Fibroblast of skin of back (primary cell): Measurements from ENCODE around the gene MXRA8.
"Not testable (repeated sequence)": the region's sequence is repeated elsewhere in the genome, so short reads cannot be mapped to it uniquely, and the experiment has no call there.

Experiments used
- DNase-seq: peaks from one replicate; pipeline ENCODE4 v3.0.0-alpha.2; 2013

Gene MXRA8

DNA sequence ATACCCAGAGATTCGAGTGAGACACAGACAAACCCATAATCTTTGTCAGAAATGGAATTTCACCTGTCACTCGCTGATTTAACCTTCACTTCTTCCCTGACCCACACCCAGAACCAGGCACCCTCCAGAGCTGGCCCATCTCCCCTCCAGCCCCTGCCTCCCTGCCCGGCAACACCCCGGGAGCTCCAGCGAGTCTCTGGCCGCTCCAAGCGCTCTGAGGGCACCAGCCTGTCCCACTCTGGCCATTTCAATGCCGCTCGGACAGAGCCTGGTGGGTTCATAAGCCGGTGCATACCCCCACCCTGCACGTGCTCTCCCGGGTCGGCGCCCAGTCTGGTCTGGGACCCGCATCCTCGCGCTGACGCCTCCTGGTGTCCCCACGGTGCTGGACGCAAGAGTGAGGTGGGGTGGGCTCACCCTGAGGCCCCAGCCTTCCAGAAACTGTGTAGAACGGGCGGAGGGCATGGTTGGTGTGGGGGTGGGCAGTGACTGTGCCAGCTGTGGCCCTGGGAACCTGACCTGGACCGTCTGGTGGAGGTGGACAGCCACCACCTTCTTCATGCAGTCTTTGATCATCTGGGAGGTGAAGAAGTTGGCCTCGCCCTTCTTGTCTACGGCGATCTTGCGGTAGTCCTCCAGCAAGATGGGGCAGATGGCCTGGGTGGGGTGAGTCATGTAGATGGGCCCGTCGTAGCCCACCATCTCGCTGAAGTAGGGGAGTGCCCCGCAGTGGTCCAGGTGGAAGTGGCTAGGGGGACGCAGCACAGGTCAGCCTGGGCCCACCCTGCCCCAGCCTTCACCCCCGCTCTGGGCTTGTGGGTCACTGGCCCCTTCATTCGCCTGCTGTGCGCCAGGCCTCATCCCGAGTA lies 39.3 kb downstream of the MXRA8 start:
- no peak for DNase-seq

DNA sequence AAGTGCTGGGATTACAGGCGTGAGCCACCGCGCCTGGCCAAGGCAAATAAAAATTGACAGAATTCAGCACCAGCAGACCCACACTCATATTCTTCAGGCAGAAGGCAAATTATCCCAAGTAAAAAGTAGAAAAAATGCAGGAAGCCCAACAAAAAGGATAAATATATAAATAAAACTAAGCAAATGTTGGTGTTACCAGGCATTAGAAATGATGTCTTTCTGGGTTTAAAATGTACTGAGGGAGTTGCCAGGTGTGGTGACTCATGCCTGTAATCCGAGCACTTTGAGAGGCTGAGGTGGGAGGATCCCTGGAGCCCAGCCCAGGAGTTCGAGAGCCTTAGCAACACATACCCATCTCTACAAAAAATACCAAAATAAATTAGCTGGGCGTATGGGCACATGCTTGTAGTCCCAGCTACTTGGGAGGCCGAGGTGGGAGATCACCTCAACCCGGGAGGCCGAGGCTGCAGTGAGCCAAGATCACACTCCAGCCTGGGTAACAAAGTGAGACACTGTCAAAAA lies 40.2 kb downstream of the MXRA8 start:
- DNase-seq = peak; percentile 83

DNA sequence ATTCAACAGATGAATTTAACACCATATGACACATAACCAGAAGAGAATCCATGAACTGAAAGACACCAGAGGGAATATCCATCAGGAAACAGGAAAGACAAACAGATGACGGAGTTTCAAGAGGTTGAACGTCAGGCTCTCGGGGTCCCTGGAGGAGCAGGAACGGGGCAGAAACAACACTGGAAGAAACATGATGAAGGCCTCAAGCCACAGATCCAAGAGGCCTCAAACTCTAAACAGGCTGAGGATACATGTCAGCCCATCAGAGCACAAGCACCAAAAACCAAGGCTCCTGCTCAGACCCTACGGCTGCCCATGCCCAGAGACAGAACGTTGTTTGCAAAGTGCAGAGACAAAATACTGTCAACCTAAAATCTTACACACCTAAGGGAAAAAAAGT lies 40.9 kb downstream of the MXRA8 start:
- no peak for DNase-seq

DNA sequence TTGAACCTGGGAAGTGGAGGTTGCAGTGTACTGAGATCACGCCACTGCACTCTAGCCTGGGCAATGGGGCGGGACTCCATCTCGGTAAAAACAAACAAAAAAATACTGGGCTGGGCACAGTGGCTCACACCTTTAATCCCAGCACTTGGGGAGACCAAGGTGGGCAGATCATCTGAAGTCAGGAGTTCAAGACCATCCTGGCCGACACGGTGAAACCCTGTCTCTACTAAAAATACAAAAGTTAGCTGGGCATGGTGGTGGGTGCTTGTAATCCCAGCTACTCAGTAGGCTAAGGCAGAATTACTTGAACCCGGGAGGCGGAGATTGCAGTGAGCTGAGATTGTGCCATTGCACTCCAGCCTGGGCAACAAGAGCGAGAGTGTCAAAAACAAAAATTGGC lies 42.2 kb downstream of the MXRA8 start:
- DNase-seq = not testable (repeated sequence)

DNA sequence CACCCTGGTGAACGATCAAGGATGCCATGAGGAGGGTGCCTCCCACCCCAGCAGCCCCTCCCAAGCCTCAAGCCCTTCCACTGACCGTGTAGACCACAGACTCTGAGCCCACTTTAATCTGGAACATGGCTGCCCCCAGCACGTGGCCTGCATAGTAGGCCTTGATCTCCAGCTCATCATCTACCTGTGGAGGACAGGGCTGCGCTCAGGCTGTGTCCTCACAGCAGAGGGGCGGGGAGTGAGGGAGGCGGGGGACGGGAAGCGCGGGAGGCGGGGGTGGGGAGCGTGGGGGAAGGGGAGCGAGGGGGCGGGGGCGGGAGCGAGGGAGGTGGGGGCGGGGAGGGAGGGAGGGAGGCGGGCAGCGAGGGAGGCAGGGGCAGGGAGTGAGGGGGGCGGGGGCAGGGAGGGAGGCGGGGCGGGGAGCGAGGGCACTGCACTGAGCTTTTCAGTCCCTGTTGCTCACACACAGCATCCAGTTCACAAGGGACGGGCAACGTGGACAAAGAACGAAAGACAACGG lies 42.9 kb downstream of the MXRA8 start:
- DNase-seq = no peak

DNA sequence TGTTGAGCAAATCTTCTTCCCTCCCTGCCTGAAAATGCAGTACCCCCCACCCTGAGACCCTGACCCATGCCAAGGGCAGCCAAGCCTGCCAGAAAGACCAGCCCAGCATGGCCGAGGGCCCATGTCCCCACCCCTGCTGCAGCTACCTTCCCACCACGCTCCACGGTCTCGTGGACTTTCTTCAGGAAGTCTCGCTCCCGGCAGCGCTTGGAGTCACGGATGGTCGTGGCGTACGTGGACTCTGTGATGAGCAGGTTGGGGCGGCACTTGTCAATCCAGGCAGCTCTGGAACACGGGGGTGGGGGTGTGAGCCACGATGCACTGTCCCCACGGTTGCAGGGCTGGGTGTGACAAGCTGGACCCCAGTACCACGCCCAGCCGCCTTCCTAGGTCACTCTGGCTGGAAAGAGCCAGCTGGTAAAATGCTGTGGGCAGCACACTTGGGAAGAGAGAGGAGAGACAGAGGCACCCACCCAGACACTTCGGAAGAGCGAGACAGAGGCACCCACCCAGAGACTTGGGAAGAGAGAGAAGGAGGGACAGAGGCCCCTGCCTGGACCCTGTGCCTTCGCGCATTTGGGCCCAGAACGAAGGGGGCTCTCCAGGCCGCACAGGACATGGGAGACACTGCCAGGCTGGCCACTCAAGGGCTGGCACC lies 43.5 kb downstream of the MXRA8 start:
- no peak for DNase-seq

DNA sequence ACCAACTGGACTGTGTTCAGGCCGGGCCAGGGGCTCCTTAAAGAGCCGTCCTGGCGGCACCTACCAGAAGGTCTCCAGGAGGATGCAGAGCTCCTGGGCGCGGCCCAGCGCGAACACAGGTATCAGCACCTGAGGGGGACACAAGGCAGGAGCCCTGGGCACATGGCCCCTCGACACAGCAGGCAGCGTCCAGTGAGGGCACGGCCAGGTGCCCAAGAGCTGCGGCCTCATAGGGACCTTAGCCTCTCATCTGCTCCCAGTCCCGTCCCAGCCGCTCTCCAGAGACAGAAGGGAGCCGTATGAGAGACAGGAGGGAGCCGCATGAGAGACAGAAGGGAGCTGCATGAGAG lies 44.1 kb downstream of the MXRA8 start:
- no peak for DNase-seq

DNA sequence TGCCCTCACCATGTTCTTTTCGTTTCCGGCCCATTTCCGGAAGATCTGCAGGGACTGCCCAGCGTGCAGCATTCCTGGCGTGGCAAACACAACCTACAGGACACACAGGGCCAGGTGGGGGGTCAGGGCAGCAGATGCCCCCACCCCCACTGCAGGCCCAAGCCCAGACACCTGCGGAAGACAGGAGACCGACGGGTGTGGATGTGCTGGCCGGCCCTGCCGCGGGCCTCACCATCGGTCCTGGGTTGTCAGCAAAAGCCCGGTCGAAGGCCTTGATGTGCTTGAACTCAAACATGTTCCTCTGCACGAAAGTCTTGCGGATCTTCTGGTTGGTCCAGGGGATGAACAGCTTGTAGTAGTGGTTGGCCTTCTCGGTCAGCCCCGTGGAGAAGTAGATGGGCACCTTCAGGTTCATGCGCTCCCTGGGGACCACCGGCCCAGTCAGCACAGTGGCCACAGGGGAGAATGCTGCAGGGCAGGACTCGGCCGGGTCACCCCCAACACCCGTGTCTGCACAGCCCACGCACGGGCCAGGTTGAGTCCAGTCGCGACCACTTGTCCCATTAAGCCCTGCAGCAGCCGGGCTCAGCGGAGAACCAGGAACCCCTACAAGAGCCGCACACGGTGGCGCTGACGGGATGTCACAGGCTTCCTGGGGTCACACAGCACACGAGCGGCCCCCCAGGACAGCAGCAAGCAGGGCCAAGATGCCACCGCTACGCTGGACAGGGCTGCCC lies 44.7 kb downstream of the MXRA8 start:
- DNase-seq = no peak

DNA sequence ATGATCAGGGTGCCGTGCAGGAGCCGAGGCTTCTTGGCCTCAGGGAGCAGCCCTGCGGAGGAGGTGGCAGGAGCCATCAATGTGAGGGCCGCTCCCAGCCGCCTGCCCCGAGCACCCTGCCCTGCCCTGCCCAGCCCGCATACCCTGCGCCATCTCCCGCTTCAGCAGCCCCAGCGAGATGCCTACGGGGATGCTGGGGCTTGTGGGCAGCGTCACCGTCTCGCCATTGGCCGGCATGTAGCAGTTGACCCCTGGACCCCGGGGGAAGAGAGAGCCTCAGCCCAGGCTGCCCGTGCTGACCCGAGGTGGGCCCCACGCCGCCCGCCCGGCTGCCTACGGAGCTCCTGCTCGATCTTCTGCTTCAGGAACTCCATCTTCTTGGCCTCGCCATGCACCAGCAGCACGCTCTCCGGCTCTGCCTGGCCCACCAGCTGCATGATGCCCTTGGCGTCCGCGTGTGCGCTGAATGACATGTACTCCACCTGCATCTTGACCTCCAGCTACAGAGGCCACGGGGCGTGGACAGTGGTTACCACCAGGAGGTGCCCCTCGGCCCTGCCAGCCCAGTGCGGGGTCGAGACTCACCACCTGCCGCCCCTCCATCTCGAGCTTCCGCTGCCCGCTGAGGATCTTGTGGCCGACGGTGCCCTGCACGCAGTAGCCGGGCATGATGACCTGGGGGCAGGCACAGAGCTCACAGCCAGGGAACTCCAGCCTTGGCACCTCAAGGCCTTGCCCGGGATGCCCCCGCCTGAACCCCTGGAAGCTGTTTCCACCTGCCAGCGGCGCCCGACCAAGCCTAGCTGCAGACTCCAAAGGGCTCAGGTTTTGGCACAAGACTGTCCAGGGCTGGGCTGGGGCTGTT lies 45.7 kb downstream of the MXRA8 start:
- no peak for DNase-seq

DNA sequence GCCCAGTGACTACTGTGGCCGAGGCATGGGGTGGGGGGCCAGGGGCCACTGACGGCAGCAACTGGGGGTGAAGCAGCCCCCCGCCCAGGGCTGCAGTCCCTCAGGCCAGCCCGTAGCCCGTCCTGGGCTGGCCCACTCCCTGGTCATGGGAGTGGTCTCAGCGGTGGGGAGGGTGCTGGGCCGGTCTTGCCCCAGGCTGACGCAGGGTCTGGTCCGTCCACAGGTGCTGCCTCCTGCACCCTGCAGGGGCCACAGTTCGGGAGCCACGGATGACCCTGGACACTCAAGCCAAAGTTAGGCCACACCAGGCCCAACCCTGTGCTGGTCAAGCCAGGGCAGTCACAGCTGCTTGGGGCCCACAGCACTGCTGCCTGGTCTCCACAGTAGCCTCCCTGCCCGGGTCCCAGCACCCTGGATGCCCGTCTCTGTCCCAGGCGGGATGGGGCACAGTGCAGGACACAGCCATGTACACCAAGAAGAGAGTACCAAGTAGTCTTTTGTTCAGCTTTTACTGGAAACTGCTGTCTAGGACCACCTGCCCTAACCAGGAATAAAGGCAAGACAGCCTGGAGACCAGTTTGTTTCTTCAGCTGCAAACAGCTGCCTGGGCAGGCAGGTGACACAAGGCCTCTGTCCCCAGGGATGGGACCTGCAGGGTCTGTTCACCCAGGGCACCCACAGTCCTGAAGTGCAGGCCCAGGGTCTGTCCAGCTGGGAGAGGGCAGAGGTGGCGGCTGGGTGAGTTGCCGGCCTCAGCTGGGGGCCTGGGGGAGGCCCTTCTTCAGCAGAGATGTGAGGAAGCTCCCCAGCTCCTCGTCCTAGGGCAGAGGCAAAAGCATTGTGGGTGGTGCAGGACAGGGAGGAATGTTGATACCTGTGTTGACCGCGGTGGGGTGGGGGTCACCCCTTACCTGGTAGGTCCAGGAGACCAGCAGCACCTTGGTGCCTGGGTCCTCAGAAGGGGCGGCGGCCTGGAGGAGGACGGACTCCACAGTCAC lies 46.9 kb downstream of the MXRA8 start:
- no peak for DNase-seq

DNA sequence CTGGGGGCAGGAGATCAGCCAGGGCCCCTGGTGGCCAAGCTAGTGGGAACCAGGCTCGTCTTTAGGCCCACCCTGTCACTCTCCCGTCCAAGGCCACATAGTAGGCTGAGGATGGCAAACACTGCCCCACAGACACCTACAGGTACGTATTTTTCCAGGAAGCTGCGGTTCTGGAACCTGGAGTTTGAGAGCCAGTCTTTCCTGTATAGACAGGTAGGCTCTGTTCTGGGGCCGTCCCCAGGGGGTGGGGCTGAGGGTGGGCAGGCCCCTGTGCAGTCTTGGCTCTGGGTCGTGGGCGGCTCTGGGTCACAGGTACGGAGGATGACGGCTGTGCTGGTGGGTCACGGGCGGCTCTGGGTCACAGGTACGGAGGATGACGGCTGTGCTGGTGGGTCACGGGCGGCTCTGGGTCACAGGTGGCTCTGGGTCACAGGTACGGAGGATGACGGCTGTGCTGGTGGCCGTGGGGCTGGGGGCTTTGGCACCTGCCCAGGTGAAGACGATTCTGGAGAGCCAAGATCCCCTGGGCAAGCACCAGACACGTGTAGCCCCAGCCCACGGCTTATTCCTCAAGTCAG lies 47.8 kb downstream of the MXRA8 start:
- no peak for DNase-seq

DNA sequence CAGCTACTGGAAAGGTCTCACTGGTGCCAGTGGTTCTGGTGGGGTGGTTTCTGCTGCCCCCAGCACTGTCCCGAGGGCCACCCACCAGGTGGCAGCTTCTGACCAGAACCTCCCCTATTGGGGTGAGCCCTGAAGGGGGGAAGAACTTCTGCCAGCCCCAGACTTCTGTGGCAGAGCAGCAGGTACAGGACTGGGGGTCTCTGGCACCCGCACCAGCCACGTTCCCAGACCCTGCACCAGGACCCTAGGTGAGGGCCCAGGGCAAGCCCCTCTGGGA lies 48.3 kb downstream of the MXRA8 start:
- no peak for DNase-seq

DNA sequence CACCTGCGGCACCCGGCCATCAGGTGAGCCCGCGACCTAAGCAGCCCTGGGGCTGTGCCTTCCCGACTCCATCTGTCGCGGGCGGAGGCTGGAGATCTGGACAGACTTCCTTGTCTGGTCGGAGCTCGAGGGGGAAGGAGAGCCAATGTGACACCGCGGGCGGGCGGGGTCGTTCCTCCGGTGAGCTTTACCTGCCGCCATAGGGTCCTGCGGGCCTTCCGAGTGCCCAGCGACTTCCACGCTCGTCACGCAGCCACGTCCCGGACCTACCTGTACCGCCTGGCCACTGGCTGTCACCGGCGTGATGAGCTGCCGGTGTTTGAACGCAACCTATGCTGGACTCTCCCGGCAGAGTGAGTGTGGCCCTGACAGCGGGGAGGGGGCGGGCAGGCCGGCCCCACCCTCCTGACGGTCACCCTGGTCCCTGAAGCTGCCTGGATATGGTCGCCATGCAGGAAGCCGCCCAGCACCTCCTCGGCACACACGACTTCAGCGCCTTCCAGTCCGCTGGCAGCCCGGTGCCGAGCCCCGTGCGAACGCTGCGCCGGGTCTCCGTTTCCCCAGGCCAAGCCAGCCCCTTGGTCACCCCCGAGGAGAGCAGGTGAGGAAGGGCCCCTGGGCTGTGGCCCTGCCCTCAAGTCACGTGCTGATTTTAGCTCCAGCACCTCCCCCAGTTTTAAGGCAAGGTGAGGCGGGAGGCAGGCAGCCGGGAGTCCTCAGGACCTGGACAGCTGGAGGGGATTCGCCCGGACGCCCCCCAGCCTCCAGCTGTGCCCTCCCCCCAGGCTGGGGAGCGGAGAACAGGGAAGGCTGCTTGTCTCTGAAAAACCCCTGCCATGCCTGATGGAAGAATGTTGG lies 48.9 kb downstream of the MXRA8 start:
- no peak for DNase-seq

DNA sequence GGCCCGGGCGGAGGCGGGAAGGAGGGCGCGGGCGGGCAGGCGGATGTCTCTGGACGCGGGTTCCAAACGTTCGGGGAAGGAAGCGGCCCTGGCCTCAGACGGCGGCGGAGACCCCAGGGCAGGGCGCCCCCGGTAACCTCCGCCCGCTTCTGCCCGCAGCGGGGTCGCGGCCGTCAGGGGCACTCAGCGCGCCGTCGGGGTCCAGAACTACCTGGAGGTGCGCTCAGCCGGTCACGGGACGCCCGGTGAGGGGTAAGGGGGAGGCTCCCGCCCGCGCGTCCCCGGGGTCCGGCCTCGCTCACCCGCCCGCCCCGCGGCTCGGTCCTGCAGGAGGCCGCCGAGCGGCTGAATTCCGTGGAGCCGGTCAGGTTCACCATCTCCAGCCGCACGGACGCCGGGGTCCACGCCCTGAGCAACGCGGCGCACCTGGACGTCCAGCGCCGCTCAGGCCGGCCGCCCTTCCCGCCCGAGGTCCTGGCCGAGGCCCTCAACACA lies 49.6 kb downstream of the MXRA8 start:
- no peak for DNase-seq

DNA sequence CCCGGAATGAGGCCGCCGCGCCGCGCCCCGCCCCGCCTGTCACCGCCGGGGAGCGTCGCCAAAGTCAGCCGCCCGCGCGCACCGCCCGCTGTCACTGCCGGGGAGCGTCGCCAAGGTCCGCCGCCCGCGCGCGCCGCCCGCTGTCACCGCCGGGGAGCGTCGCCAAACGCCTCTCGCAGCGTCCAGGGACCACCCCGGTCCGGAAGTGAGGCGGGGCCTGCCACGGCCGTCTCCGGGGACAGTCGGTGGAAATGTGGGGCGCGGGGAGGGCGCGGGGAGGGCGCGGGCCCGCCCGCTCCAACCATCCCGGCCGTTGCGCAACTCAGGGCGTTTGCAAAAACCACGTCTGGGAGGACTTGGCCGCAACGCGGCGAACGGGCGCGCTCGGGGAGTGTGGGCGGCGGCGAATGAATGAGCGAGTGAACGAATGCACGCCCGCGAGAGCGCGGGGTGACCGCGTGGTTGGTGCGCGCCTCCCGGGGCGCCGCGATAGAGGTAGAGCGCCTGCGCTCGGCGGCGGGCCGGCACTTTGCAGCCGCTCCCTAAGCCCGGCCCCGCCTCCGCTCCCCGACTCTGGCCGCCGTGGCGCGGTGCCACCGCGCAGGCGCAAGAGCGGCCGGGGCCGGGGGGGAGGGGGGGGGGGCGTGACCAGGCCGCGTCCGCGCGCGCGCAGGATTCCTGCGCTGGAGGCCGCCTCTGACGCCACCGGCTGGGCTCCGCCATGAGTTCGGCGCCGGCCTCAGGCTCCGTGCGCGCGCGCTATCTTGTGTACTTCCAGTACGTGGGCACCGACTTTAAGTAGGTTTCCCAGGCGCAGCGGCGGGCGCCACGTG lies 50.2 kb downstream of the MXRA8 start, which contains the start of the genes ACAP3 and PUSL1:
Gene ACAP3 (minus strand): TSS at position 8 of the 833 bp plus-strand sequence. CDS start 115 bp downstream, outside the sequence.
Gene PUSL1 (plus strand): TSS at position 675 of the 833 bp plus-strand sequence. CDS start 47 bp downstream, at position 722.
- DNase-seq = peak; percentile 92

DNA sequence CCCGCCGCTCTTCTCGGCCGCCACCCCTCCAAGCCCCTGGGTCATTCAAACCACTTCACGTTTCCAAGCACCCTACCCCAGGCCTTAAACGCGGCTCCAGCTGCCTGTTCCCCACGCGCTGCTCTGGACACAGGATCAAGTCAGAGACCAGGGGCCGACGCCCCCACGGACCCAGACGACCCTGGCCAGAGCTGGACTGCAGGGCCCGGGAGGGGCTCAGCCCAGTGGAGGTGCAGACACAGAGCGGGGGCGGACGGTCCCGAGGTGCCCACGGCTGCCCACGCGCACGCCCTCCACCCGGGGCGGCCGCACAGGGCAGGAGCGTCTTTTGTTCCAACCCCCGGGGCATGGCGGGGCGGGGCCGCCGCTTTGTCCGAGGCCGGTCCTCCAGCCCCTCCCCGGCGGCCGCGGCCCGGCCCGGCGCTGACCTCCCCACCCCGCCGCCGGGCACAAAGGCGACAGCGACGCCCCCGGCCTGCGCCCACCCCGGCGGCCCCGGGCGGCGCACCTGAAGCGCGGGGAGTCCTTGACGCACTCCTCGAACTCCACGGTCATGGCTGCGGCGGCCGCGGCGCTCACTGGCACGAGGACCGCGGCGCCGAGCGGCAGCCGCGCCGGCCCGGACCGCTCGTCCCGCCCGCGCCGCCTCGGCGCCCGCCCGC lies 51.0 kb downstream of the MXRA8 start:
- DNase-seq = no peak

DNA sequence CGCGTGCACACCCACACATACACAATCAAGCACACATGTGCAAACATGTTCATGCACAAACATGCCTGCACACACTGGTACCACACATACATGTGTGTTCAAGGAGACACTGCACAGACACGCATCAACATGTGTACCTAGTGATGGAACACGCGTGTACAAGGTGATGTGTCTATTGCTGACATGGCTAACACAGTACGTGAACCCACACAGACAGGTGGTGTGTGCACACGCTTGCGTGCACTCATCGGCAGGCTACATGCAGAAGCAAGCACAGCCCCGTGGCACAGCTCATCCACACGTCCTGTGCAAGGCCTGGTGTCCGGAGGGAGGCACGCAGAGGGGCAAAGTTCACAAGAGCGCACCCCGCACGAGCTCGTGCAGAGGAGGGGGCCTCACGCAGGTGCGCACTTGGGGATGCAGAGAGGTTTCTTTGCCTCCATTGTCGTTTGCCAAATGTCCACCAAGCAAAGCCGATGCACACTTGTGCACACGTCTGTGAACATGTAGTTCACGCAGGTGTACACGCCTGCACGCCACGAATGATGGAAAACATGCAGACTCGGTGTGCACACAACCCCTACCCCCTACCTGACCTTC lies 51.6 kb downstream of the MXRA8 start:
- no peak for DNase-seq
